ENCODE measurements around the gene WASF2. TPM values are rescaled to one million over a fixed set of nuclear protein-coding genes. Genes with fewer than 3 reads are reported as not detected.

WASF2 gene
- total and polyA plus RNA-seq, 2 of the 8 experiments (the other 6 are each of a cell fraction or from before 2014, with no cell fraction given): 32.1 to 86.6 TPM

- TF ChIP-seq SUZ12 (IDR thresholded peaks at IDR 0.05; ENCODE audit: low read length) (no peak), SIRT6 (IDR thresholded peaks at IDR 0.05; ENCODE audit: low read length) (no peak), KDM1A (IDR thresholded peaks at IDR 0.05; ENCODE audit: borderline replicate concordance, low read length) (no peak), EP300 (IDR thresholded peaks at IDR 0.05; ENCODE audit: borderline replicate concordance in 1 of 2, low read depth in 2 of 2, low read length in 2 of 2) (no peak), ZNF274 (IDR thresholded peaks at IDR 0.05; ENCODE audit: borderline replicate concordance, extremely low read depth, low read length) (no peak)
Measured at GRCh38 chr1:27379564-27380122, 110.3 kb downstream of the WASF2 start (continued).

Measured in H1 (cell line).